ENCODE results near the gene JPT2.

DNA sequence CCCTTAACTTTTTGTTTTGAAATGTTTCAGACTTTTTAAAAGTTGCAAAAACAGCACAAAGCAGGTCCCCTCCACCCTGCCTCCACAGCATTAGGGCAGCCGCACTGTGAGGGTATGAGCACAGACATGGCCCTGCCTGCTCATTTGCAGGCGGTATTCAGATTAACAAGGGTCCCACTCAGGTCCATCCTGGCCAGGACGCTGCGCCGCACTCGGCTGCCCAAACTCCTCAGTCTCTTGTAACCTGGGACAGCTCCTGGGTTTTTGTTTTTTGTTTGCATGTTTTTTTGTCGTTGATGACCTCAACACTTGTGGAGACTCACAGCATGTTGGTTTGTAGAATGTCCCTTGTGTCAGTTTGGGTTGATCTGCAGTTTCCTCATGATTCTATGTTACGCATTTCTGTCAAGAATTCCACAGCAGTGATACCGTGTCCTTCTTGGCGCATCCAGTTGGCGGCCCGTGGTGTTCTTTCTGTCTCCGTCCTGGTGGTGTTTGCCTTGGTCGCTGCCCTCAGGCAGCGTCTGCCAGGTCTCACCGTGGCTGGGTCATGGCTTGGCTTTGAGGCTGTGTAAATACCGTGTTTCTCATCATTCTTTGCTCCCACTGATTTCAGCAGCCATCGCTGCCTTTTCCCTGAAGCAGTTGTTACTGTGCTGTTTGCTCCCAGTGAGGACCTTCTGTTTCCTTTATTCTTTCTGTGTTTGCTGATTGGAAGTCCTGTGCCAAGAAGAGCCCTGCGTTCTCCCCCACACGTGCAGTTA lies 47.4 kb upstream of the JPT2 start:
- TF ChIP-seq, protein P1, sequence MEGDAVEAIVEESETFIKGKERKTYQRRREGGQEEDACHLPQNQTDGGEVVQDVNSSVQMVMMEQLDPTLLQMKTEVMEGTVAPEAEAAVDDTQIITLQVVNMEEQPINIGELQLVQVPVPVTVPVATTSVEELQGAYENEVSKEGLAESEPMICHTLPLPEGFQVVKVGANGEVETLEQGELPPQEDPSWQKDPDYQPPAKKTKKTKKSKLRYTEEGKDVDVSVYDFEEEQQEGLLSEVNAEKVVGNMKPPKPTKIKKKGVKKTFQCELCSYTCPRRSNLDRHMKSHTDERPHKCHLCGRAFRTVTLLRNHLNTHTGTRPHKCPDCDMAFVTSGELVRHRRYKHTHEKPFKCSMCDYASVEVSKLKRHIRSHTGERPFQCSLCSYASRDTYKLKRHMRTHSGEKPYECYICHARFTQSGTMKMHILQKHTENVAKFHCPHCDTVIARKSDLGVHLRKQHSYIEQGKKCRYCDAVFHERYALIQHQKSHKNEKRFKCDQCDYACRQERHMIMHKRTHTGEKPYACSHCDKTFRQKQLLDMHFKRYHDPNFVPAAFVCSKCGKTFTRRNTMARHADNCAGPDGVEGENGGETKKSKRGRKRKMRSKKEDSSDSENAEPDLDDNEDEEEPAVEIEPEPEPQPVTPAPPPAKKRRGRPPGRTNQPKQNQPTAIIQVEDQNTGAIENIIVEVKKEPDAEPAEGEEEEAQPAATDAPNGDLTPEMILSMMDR (IDR thresholded peaks at IDR 0.05 in 2 of 3, conservative IDR thresholded peaks at IDR 0.05 in 1 of 3; ENCODE audit: control insufficient read depth in 2 of 3, extremely low read depth in 1 of 3, insufficient read depth in 1 of 3, low read depth in 3 of 3, low read length in 3 of 3): no peak
- TF ChIP-seq RELA (IDR thresholded peaks at IDR 0.05; ENCODE audit: borderline replicate concordance, partially characterized antibody) (no peak), STAT1 (conservative IDR thresholded peaks at IDR 0.05) (no peak), SREBF2 (IDR thresholded peaks at IDR 0.05; ENCODE audit: low read length) (no peak), JUND (IDR thresholded peaks at IDR 0.05; ENCODE audit: low read depth, low read length) (no peak), SPI1 (IDR thresholded peaks at IDR 0.05; ENCODE audit: borderline replicate concordance, insufficient read depth, low read depth, low read length) (no peak), BHLHE40 (IDR thresholded peaks at IDR 0.05; ENCODE audit: borderline replicate concordance in 1 of 2, low read depth in 2 of 2, low read length in 1 of 2) (no peak), DPF2 (IDR thresholded peaks at IDR 0.05) (no peak), MTA3 (IDR thresholded peaks at IDR 0.05; ENCODE audit: borderline replicate concordance, low read length) (no peak), SP1 (IDR thresholded peaks at IDR 0.05; ENCODE audit: low read depth, low read length) (no peak)
- TF ChIP-seq, protein P2, sequence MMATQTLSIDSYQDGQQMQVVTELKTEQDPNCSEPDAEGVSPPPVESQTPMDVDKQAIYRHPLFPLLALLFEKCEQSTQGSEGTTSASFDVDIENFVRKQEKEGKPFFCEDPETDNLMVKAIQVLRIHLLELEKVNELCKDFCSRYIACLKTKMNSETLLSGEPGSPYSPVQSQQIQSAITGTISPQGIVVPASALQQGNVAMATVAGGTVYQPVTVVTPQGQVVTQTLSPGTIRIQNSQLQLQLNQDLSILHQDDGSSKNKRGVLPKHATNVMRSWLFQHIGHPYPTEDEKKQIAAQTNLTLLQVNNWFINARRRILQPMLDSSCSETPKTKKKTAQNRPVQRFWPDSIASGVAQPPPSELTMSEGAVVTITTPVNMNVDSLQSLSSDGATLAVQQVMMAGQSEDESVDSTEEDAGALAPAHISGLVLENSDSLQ (IDR thresholded peaks at IDR 0.05): no peak
